GM12875 (cell line): ENCODE measurements around the gene ENOX1.
"Not testable (repeated sequence)": the region's sequence is repeated elsewhere in the genome, so short reads cannot be mapped to it uniquely, and the experiment has no call there.

Experiments
- H3K4me3 ChIP-seq: one replicate; pipeline ENCODE4 v1.5.1; 2011; ENCODE audit warnings: low read depth, low read length, control low read depth
- TF ChIP-seq, protein P1 (sequence below): IDR thresholded peaks from 2 replicates; pipeline ENCODE4 v1.5.1; 2011; ENCODE audit warnings: low read depth, mild to moderate bottlenecking, control low read depth, inconsistent platforms, low read length, moderate library complexity, borderline replicate concordance; ENCODE audit not compliant: insufficient read depth

Gene ENOX1

DNA sequence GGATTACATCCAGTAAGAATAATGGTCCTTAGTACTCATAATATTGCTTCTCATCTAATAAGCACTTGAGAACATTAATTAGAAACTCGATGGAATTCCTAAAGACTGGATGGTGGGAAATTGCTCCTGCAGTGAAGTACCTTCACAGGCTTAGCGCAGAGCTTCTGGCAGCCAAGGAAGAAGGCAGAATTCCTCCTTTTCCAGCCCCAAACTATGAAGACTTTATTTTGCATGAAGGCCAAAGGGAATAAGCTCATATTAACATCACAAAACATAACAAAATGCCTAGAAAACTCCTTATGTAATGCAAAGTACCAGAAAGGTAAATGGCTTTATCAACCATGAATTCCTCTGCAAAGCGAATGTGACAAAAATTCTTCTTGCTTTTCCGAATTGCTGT lies 427.2 kb downstream of the ENOX1 start:
- H3K4me3 ChIP-seq, result no peak overlapping the region
- TF ChIP-seq, protein P1, sequence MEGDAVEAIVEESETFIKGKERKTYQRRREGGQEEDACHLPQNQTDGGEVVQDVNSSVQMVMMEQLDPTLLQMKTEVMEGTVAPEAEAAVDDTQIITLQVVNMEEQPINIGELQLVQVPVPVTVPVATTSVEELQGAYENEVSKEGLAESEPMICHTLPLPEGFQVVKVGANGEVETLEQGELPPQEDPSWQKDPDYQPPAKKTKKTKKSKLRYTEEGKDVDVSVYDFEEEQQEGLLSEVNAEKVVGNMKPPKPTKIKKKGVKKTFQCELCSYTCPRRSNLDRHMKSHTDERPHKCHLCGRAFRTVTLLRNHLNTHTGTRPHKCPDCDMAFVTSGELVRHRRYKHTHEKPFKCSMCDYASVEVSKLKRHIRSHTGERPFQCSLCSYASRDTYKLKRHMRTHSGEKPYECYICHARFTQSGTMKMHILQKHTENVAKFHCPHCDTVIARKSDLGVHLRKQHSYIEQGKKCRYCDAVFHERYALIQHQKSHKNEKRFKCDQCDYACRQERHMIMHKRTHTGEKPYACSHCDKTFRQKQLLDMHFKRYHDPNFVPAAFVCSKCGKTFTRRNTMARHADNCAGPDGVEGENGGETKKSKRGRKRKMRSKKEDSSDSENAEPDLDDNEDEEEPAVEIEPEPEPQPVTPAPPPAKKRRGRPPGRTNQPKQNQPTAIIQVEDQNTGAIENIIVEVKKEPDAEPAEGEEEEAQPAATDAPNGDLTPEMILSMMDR, result no peak

DNA sequence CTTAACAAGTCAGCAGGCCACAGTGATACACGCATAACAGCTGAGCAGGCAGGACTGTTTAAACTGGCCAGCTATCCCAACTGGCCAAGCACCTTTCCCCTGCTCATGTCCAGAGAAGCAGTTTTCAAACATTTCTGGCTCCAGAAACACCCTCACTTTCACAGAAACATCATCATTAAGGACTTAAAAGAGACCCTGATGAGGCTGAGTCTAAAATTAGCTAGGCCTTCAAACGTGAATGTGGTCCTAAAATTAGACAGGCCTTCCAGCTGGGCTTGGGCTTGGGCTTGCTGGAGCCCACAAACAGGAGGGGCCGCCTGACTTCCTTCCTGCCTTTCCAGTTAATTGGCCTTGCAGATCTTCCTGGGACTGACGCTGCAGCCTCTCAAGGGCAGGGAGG lies 429.2 kb downstream of the ENOX1 start:
- H3K4me3 ChIP-seq, result no peak overlapping the region
- TF ChIP-seq, protein P1, result no peak

DNA sequence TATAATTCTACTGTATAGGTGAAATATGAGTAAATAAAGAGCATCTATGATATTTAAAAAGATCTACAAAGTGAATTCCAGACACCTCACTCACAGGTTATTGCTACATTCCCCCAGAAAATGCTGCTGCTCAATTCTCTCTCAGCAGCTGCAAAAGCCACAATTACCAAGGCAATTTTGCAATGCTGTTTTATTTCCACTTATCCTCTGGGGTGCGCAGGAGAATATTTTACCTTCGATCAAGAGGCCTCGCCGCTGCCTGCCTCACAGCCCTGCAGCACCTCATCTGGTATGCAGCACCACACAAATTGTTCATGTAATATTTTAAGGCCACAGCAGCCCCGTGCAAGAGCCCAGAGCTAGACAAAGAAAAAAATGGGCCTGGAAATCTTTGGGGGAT lies 430.2 kb downstream of the ENOX1 start:
- H3K4me3 ChIP-seq, result no peak overlapping the region
- TF ChIP-seq, protein P1, result no peak

DNA sequence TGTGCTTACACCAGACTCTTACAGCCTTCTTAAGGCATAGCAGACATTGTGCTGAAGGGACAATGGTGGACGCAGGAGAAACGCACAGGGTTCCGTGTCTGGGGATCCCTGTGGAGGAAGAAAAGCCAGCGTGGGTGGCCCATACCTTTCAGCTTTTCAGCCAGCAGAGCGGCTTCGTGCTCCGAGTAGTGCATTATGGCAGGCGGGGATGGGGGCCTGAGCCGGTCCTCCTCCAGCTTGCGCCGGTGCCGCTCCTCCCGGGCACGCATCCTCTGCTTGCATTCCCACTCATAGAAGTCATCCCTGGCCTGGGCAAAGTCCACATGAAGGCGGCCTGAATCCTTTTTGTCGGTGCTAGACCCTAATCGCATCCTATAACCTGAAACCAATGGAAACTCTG lies 431.0 kb downstream of the ENOX1 start:
- H3K4me3 ChIP-seq, result no peak overlapping the region
- TF ChIP-seq, protein P1, result no peak

DNA sequence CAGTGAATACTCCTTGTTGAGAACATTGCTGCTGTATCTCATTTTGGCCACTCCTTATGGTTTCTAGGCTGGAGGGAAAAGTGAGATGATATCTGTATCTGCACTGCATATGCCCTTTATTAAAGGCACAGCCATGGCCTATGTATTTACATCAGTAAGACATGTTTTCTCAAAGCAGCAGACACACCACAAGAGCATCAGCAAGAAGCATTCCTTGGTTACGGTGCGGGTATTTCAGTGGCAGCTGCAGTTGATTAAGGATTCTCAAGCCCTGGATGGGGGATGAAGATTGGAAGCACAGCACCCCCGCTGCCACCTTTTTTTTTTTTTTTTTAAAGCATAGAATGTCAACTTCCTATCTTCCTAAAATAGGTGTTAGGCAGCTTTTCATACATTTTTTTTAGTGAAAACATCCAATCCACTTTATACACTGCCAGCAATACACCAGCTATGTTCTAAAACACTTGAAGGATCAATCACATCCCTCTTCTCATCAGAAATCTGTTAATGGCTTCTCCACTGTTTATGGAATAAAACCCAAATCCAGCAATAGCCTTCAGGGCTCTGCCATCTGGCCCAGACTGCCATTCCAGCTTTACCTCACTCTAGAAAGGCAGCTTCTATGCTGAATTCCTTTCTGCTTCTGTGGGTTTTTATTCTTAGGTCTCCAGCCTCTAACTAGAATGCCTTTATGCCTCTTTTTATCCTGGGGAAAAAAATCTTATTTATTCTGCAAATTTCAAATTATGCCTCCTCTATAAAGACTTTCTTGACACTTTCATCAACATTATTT lies 432.4 kb downstream of the ENOX1 start:
- H3K4me3 ChIP-seq, result no peak overlapping the region
- TF ChIP-seq, protein P1, result no peak

DNA sequence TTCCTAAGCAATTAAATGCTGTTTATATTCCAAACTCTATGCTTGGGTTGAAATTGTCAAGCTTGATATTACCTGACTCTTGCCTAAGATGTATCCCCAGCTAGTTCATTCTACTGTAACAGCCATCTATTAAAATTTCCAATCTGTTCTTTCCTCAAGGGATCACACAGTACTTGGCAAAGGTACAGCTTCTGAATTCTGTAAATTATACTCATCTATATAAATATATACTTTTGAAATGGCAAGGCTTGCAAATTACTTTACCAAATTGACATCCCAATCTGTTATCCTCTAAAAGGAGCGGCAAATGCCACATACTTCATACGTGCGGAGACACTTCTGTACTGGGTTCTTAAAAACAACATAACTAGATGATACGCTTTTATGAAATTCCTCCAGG lies 433.1 kb downstream of the ENOX1 start:
- TF ChIP-seq, protein P1, result no peak
- H3K4me3 ChIP-seq, result no peak overlapping the region

DNA sequence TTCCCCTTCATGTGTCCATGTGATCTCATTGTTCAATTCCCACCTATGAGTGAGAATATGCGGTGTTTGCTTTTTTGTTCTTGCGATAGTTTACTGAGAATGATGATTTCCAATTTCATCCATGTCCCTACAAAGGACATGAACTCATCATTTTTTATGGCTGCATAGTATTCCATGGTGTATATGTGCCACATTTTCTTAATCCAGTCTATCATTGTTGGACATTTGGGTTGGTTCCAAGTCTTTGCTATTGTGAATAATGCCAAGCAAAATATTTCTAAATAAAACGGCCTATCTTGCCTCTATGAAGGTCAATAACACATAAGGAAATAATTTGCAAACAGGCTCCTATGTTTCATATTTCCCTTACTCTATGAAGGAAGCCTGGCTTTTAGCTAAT lies 435.2 kb downstream of the ENOX1 start:
- not testable (repeated sequence) for H3K4me3 ChIP-seq
